Loucy (cell line): ENCODE data around the gene GPER1.

Source experiments
- EZH2phosphoT487 ChIP-seq: fragments of 200-600 bp; IDR thresholded peaks from 2 replicates; pipeline ENCODE4 v1.6.1; 2018; ENCODE audit warnings: antibody characterized with exemption, mild to moderate bottlenecking, moderate library complexity, borderline replicate concordance
- TF ChIP-seq, protein P1 (sequence below): fragments of 200-600 bp; sonication (generic); conservative IDR thresholded peaks from 2 replicates; pipeline ENCODE4 v1.5.1; 2014; ENCODE audit warnings: mild to moderate bottlenecking, antibody characterized with exemption, low read length

DNA sequence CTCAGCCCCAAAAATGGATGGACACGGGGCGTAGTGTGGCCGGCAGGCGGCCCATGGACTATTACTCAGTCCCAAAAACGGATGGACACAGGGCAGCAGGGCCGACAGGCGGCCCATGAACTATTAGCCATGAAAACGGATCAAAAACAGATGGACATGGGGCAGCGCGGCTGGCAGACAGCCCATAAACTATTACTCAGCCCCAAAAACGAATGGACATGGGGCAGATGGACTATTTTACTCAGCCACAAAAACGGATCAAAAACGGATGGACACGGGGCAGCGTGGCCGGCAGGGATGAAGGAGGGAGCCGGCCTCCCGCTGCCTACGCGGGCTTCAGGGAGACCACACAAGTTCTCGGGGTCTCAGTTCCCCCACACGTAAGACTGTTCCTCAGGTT is 32.9 kb downstream of the GPER1 start:
- TF ChIP-seq, protein P1, sequence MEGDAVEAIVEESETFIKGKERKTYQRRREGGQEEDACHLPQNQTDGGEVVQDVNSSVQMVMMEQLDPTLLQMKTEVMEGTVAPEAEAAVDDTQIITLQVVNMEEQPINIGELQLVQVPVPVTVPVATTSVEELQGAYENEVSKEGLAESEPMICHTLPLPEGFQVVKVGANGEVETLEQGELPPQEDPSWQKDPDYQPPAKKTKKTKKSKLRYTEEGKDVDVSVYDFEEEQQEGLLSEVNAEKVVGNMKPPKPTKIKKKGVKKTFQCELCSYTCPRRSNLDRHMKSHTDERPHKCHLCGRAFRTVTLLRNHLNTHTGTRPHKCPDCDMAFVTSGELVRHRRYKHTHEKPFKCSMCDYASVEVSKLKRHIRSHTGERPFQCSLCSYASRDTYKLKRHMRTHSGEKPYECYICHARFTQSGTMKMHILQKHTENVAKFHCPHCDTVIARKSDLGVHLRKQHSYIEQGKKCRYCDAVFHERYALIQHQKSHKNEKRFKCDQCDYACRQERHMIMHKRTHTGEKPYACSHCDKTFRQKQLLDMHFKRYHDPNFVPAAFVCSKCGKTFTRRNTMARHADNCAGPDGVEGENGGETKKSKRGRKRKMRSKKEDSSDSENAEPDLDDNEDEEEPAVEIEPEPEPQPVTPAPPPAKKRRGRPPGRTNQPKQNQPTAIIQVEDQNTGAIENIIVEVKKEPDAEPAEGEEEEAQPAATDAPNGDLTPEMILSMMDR = no peak
- TF ChIP-seq EZH2phosphoT487 = no peak
